Measurements from ENCODE around the gene MMS19. TPM values are rescaled to one million over a fixed set of nuclear protein-coding genes. Genes with fewer than 3 reads are reported as not detected.

The MMS19 gene
- total RNA-seq, 2 donors from 2014 or later, result 66.3 to 95.6 TPM

- ATAC-seq, result no peak
- H3K4me3 Mint-ChIP-seq, result no peak overlapping the region
- no peaks in the 10 kb centered on the region for H3K9me3 Mint-ChIP-seq
- H3K27ac Mint-ChIP-seq, result no peak overlapping the region
- peaks cover 13 to 37% of the 10 kb centered on the region in 2 donors for H3K27me3 Mint-ChIP-seq
- H3K36me3 Mint-ChIP-seq, result no peaks in the 10 kb centered on the region
- DNase-seq (ENCODE audit: low spot score), result no peak
- peaks cover 0 to 3% of the 10 kb centered on the region in 2 donors for H3K4me1 Mint-ChIP-seq (ENCODE audit: low read depth in 2 of 2)
Observed at GRCh38 chr10:97518301-97519043, 20.2 kb upstream of the MMS19 start.

DNA sequence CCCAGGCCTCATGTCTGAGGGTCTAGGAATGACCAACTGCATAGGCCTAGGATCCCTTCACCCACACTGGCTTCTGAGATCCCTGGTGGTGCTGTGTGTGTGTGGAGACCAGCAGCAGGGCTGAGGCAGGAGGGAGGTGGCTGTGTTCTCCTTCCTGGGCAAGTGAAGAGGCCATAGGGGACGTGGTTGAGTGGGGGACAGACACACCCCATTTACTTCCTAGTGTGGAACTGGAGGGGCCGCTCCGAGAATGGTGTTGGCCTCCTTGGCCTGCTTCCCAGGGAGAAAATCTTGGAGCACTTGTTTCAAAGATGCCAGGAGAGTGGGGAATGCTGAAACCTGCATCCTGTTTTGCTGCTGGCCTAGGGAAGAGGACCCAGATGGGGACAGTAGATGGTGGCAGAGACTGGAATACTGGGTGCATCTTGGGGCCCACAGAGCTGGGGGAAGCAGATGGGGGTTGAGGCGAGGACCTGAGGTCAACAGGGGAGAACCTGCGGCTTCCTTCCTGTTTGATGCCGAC, 19.6 kb upstream of the MMS19 start:
- Mint-ChIP-seq H3K27me3 (peaks cover 16 to 36% of the 10 kb centered on the region in 2 donors), H3K9me3 (no peaks in the 10 kb centered on the region)

GRCh38 chr10:97517096-97517750, 19.0 kb upstream of the MMS19 start:
- Mint-ChIP-seq H3K9me3 (no peaks in the 10 kb centered on the region), H3K36me3 (no peaks in the 10 kb centered on the region), H3K4me1 (ENCODE audit: low read depth in 2 of 2) (peaks cover 0 to 3% of the 10 kb centered on the region in 2 donors), H3K27me3 (peaks cover 16 to 30% of the 10 kb centered on the region in 2 donors), H3K4me3 (no peak overlapping the region), H3K27ac (no peak overlapping the region)
- DNase-seq (ENCODE audit: low spot score) (no peak), ATAC-seq (no peak)

More for the DNA sequence above, 19.6 kb upstream of the MMS19 start:
- ATAC-seq (no peak), DNase-seq (ENCODE audit: low spot score) (no peak)
- Mint-ChIP-seq H3K4me1 (ENCODE audit: low read depth in 2 of 2) (peaks cover 0 to 3% of the 10 kb centered on the region in 2 donors), H3K4me3 (no peak overlapping the region), H3K27ac (no peak overlapping the region), H3K36me3 (no peaks in the 10 kb centered on the region)

- H3K27me3 Mint-ChIP-seq, result peaks cover 16 to 28% of the 10 kb centered on the region in 2 donors
- no peak overlapping the region for H3K27ac Mint-ChIP-seq
- H3K36me3 Mint-ChIP-seq, result no peaks in the 10 kb centered on the region
- no peaks in the 10 kb centered on the region for H3K9me3 Mint-ChIP-seq
- ATAC-seq (no peak), DNase-seq (ENCODE audit: low spot score) (no peak)
- peaks cover 0 to 3% of the 10 kb centered on the region in 2 donors for H3K4me1 Mint-ChIP-seq (ENCODE audit: low read depth in 2 of 2)
- no peak overlapping the region for H3K4me3 Mint-ChIP-seq
Observed at GRCh38 chr10:97515271-97515978, 17.2 kb upstream of the MMS19 start.

GRCh38 chr10:97514344-97514743, 16.1 kb upstream of the MMS19 start:
- peaks cover 14 to 28% of the 10 kb centered on the region in 2 donors for H3K27me3 Mint-ChIP-seq
- H3K36me3 Mint-ChIP-seq, result no peaks in the 10 kb centered on the region
- H3K27ac Mint-ChIP-seq, result no peak overlapping the region
- DNase-seq (ENCODE audit: low spot score) (no peak), ATAC-seq (no peak)
- H3K4me3 Mint-ChIP-seq, result no peak overlapping the region
- H3K4me1 Mint-ChIP-seq (ENCODE audit: low read depth in 2 of 2), result peaks cover 0 to 3% of the 10 kb centered on the region in 2 donors
- no peaks in the 10 kb centered on the region for H3K9me3 Mint-ChIP-seq

GRCh38 chr10:97512993-97513392, 14.8 kb upstream of the MMS19 start:
- Mint-ChIP-seq H3K9me3 (no peaks in the 10 kb centered on the region), H3K27ac (no peak overlapping the region), H3K4me3 (no peak overlapping the region), H3K27me3 (peaks cover 8 to 20% of the 10 kb centered on the region in 2 donors), H3K36me3 (no peaks in the 10 kb centered on the region), H3K4me1 (ENCODE audit: low read depth in 2 of 2) (peaks cover 0 to 3% of the 10 kb centered on the region in 2 donors)
- no peak for ATAC-seq
- DNase-seq (ENCODE audit: low spot score), result no peak

- Mint-ChIP-seq H3K4me3 (no peak overlapping the region), H3K4me1 (ENCODE audit: low read depth in 2 of 2) (no peaks in the 10 kb centered on the region), H3K27me3 (peaks cover 8 to 20% of the 10 kb centered on the region in 2 donors), H3K27ac (no peak overlapping the region), H3K9me3 (no peaks in the 10 kb centered on the region), H3K36me3 (no peaks in the 10 kb centered on the region)
- DNase-seq (ENCODE audit: low spot score) (no peak), ATAC-seq (no peak)
Observed at GRCh38 chr10:97511711-97512440, 13.7 kb upstream of the MMS19 start.

GRCh38 chr10:97510686-97511085, 12.5 kb upstream of the MMS19 start:
- Mint-ChIP-seq H3K27ac (no peak overlapping the region), H3K9me3 (no peaks in the 10 kb centered on the region), H3K36me3 (no peaks in the 10 kb centered on the region), H3K4me3 (no peak overlapping the region), H3K27me3 (peaks cover 12 to 26% of the 10 kb centered on the region in 2 donors), H3K4me1 (ENCODE audit: low read depth in 2 of 2) (no peaks in the 10 kb centered on the region)
- ATAC-seq, result no peak
- DNase-seq (ENCODE audit: low spot score), result no peak

GRCh38 chr10:97509120-97509680, 11.0 kb upstream of the MMS19 start:
- Mint-ChIP-seq H3K4me1 (ENCODE audit: low read depth in 2 of 2) (no peaks in the 10 kb centered on the region), H3K4me3 (no peak overlapping the region), H3K36me3 (no peaks in the 10 kb centered on the region), H3K9me3 (no peaks in the 10 kb centered on the region), H3K27ac (no peak overlapping the region), H3K27me3 (peaks cover 9 to 16% of the 10 kb centered on the region in 2 donors)
- DNase-seq (ENCODE audit: low spot score) (no peak), ATAC-seq (peak in 1 of 2 donors; percentile 22)

DNA sequence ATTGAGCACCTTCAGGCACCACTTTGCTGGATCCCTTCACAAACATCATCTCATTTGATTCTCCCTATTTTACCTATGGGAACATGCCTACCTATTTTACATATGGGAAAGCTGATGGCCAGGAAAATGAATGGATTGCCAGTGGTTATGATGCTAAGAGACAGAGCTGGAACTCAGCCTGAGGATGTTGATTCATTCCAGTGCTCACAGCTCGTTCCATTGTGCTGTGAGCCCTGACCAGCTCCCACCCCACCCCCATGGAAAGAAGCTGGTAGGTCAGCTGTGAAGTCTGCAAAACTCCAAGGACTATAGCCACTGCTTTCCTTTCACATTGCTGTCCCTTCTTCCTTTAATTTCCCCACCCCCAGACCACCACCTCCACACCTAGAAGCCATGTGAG, 10.1 kb upstream of the MMS19 start:
- Mint-ChIP-seq H3K4me1 (ENCODE audit: low read depth in 2 of 2) (no peaks in the 10 kb centered on the region), H3K4me3 (no peak overlapping the region), H3K27ac (no peak overlapping the region), H3K9me3 (no peaks in the 10 kb centered on the region), H3K27me3 (peaks cover 9 to 10% of the 10 kb centered on the region in 2 donors), H3K36me3 (no peaks in the 10 kb centered on the region)
- no peak for ATAC-seq
- DNase-seq (ENCODE audit: low spot score), result no peak

DNA sequence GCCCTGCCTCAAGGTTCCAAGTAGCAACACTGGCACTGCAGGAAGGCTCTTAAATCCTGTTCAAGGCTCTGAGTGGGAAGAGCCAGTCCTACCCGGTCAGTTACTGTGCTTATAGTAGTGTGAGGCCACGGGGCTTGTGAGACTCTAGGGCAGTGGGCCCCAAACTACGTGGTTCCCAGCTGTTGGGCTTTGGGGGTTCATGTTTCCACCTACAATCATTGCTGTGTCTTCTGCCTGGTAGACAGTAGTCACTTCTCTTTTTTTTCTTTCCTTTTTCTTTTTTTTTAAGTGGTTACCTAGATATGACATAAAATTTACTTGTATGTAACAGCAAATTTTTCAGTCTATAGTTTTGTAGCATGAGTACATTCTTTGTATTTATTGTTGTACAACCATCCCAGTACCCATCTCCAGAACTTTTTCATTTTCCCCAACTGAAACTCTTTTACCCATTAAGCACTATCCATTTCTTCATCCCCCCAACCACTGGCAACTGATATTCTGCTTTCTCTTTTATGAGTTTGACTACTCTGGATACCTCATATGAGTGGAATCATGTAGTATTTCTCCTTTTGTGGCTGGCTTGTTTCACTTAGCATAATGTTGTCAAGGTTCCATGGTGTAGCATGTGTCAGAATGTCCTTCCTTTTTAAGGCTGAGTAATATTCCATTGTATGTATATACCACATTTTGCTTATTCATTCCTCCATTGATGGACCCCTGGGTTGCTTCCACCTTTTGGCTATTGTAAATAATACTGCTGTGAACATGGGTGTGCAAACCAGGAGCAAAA, 8.2 kb upstream of the MMS19 start:
- no peak overlapping the region for H3K27ac Mint-ChIP-seq
- peaks cover 15 to 16% of the 10 kb centered on the region in 2 donors for H3K27me3 Mint-ChIP-seq
- DNase-seq (ENCODE audit: low spot score) (no peak), ATAC-seq (peak in 1 of 2 donors; percentile 31)
- no peak overlapping the region for H3K4me3 Mint-ChIP-seq
- no peaks in the 10 kb centered on the region for H3K4me1 Mint-ChIP-seq (ENCODE audit: low read depth in 2 of 2)
- H3K9me3 Mint-ChIP-seq, result no peaks in the 10 kb centered on the region
- no peaks in the 10 kb centered on the region for H3K36me3 Mint-ChIP-seq

DNA sequence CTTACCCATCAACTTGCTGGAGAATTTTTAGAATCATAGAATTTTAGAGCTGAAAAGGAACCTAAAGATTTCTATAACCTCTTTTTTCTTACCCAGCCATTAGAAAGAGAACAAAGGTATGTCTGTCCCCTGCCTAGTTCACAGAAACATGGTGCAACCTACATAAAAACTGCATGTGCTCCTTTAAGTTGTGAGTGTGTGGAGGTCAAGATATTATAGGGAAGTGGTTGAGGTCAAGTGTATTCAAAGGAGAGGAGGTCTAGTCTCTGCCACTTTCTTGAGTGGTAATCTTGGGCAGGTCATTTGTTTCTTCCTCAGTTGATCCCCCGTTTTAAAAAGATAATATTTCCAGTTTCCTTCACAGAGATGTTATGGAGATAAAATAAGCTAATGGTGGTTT, 6.9 kb upstream of the MMS19 start:
- H3K4me1 Mint-ChIP-seq (ENCODE audit: low read depth in 2 of 2), result peaks cover under 1 to 10% of the 10 kb centered on the region in 2 donors
- H3K9me3 Mint-ChIP-seq, result no peaks in the 10 kb centered on the region
- ATAC-seq (no peak), DNase-seq (ENCODE audit: low spot score) (no peak)
- H3K27ac Mint-ChIP-seq, result no peak overlapping the region
- H3K4me3 Mint-ChIP-seq, result no peak overlapping the region
- H3K27me3 Mint-ChIP-seq, result peaks cover 23 to 29% of the 10 kb centered on the region in 2 donors
- no peaks in the 10 kb centered on the region for H3K36me3 Mint-ChIP-seq
